ENCODE data around the gene CNTNAP5.

DNA sequence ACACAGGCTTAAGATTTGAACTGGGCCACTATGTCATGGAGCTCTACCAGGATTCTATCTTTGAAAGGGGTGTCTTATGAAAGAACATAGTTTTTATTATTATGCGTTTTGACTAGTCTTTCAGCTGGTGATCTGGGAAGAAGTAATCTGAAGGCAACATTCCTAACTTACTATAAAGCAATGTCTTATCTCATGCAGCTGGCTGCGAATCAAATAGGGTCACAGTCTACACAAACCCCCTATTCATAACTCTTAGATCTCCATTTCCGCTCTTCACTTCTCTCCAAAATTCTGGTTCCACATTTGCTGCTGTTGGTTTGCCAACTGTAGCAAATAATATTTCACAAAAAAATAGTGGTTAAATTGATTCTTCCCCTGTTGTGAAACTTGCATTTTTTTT lies 813.3 kb downstream of the CNTNAP5 start:
- TF ChIP-seq CTCF (IDR thresholded peaks at IDR 0.05) (no peak), POLR2AphosphoS5 (IDR thresholded peaks at IDR 0.05) (no peak), POLR2A (IDR thresholded peaks at IDR 0.05) (no peak)
